ENCODE data around the gene RMC1. TPM values are rescaled to one million over a fixed set of nuclear protein-coding genes. Genes with fewer than 3 reads are reported as not detected.

Gene RMC1
- total and polyA plus RNA-seq, 2 of the 13 experiments (the other 11 are each of a cell fraction or from before 2014, with no cell fraction given) = 9.4 to 19.5 TPM

DNA sequence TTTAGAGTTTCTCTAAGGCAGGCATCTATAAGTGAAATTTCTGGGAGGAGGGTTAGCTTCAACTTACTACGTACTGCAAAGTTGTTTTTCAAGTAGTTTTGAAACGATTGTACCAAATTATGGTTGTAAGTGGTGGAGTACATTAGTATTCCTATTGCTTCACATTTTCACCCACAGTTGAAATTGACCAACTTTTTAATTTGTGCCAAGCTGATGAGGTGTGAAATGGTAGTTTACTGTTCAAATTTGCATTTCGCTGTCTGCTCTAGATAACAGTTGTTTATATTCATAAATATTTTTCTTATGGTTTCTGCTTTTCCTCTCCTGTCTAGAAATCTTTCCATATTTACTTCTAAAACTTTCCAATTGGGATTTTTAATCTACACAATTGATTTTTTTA, 64.4 kb downstream of the RMC1 start (continued):
- TF ChIP-seq, protein P1, sequence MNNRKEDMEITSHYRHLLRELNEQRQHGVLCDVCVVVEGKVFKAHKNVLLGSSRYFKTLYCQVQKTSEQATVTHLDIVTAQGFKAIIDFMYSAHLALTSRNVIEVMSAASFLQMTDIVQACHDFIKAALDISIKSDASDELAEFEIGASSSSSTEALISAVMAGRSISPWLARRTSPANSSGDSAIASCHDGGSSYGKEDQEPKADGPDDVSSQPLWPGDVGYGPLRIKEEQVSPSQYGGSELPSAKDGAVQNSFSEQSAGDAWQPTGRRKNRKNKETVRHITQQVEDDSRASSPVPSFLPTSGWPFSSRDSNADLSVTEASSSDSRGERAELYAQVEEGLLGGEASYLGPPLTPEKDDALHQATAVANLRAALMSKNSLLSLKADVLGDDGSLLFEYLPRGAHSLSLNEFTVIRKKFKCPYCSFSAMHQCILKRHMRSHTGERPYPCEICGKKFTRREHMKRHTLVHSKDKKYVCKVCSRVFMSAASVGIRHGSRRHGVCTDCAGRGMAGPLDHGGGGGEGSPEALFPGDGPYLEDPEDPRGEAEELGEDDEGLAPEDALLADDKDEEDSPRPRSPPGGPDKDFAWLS (CRISPR knock-in tag; IDR thresholded peaks at IDR 0.05; ENCODE audit: borderline replicate concordance) = no peak
- TF ChIP-seq, protein P2, sequence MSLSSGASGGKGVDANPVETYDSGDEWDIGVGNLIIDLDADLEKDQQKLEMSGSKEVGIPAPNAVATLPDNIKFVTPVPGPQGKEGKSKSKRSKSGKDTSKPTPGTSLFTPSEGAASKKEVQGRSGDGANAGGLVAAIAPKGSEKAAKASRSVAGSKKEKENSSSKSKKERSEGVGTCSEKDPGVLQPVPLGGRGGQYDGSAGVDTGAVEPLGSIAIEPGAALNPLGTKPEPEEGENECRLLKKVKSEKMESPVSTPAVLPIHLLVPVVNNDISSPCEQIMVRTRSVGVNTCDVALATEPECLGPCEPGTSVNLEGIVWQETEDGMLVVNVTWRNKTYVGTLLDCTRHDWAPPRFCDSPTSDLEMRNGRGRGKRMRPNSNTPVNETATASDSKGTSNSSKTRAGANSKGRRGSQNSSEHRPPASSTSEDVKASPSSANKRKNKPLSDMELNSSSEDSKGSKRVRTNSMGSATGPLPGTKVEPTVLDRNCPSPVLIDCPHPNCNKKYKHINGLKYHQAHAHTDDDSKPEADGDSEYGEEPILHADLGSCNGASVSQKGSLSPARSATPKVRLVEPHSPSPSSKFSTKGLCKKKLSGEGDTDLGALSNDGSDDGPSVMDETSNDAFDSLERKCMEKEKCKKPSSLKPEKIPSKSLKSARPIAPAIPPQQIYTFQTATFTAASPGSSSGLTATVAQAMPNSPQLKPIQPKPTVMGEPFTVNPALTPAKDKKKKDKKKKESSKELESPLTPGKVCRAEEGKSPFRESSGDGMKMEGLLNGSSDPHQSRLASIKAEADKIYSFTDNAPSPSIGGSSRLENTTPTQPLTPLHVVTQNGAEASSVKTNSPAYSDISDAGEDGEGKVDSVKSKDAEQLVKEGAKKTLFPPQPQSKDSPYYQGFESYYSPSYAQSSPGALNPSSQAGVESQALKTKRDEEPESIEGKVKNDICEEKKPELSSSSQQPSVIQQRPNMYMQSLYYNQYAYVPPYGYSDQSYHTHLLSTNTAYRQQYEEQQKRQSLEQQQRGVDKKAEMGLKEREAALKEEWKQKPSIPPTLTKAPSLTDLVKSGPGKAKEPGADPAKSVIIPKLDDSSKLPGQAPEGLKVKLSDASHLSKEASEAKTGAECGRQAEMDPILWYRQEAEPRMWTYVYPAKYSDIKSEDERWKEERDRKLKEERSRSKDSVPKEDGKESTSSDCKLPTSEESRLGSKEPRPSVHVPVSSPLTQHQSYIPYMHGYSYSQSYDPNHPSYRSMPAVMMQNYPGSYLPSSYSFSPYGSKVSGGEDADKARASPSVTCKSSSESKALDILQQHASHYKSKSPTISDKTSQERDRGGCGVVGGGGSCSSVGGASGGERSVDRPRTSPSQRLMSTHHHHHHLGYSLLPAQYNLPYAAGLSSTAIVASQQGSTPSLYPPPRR (CRISPR knock-in tag; IDR thresholded peaks at IDR 0.05; ENCODE audit: borderline replicate concordance) = no peak
- TF ChIP-seq, protein P3, sequence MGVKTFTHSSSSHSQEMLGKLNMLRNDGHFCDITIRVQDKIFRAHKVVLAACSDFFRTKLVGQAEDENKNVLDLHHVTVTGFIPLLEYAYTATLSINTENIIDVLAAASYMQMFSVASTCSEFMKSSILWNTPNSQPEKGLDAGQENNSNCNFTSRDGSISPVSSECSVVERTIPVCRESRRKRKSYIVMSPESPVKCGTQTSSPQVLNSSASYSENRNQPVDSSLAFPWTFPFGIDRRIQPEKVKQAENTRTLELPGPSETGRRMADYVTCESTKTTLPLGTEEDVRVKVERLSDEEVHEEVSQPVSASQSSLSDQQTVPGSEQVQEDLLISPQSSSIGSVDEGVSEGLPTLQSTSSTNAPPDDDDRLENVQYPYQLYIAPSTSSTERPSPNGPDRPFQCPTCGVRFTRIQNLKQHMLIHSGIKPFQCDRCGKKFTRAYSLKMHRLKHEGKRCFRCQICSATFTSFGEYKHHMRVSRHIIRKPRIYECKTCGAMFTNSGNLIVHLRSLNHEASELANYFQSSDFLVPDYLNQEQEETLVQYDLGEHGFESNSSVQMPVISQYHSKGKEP (CRISPR knock-in tag; IDR thresholded peaks at IDR 0.05) = no peak
- TF ChIP-seq SRSF9 (IDR thresholded peaks at IDR 0.05; ENCODE audit: borderline replicate concordance, insufficient read depth, low read depth, low read length, poor library complexity, severe bottlenecking) (no peak), ATAD3A (CRISPR knock-in tag; IDR thresholded peaks at IDR 0.05) (no peak), ELF1 (CRISPR knock-in tag; IDR thresholded peaks at IDR 0.05) (no peak), KLF16 (CRISPR knock-in tag; IDR thresholded peaks at IDR 0.05) (no peak)
- TF ChIP-seq, protein P4, sequence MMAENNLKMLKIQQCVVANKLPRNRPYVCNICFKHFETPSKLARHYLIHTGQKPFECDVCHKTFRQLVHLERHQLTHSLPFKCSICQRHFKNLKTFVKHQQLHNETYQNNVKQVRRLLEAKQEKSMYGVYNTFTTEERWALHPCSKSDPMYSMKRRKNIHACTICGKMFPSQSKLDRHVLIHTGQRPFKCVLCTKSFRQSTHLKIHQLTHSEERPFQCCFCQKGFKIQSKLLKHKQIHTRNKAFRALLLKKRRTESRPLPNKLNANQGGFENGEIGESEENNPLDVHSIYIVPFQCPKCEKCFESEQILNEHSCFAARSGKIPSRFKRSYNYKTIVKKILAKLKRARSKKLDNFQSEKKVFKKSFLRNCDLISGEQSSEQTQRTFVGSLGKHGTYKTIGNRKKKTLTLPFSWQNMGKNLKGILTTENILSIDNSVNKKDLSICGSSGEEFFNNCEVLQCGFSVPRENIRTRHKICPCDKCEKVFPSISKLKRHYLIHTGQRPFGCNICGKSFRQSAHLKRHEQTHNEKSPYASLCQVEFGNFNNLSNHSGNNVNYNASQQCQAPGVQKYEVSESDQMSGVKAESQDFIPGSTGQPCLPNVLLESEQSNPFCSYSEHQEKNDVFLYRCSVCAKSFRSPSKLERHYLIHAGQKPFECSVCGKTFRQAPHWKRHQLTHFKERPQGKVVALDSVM (CRISPR knock-in tag; IDR thresholded peaks at IDR 0.05) = no peak

Data from HepG2 (cell line).